GM18951 (cell line): Measurements from ENCODE around the gene TEX44.

Experiments used
- POLR2A ChIP-seq: IDR thresholded peaks from 4 replicates; pipeline ENCODE4 v1.6.1; 2011; ENCODE audit warnings: mild to moderate bottlenecking; ENCODE audit not compliant: insufficient read length, insufficient read depth; ENCODE audit errors: extremely low read depth
- in situ Hi-C: fragments of 300-500 bp; cut with MboI; formaldehyde crosslinking; loops from one replicate; pipeline ENCODE4 v1.12.0; 2022; ENCODE audit warnings: low sequenced_read_pairs, mixed read lengths, inconsistent platforms; ENCODE audit not compliant: unreplicated experiment

TEX44 gene

GRCh38 chr2:231604685-231605606, 12.3 kb downstream of the TEX44 start:
- in situ Hi-C loops = no loop called here
- TF ChIP-seq POLR2A = no peak

DNA sequence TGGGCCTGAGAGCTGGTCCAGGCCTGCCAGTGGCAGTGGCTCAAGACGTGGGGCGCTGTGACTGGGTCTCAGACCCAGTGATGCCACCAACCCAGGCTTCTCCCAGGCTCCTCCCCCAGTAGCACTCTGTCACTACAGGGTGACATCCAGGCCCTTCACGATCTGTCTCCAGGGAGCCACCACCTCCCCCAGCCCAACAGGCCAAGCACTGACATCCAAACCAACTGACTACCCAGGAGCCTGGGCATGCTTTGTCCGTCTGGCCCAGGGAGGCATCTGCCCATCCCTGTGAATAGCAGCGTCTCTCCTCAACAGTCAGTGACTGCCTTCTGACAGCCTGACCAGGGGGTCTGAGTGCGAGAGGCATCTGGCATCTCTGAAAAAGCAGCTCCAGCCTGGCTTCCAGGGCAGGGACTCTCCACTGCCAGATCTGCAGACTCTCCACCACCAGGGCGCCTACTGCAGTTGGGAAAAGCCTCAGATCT, 13.0 kb downstream of the TEX44 start:
- in situ Hi-C loops = no loop called here
- TF ChIP-seq POLR2A = no peak

- in situ Hi-C loops = no loop called here
- TF ChIP-seq POLR2A = no peak
These were observed 14.3 kb downstream of the TEX44 start for GRCh38 chr2:231606941-231607340.

DNA sequence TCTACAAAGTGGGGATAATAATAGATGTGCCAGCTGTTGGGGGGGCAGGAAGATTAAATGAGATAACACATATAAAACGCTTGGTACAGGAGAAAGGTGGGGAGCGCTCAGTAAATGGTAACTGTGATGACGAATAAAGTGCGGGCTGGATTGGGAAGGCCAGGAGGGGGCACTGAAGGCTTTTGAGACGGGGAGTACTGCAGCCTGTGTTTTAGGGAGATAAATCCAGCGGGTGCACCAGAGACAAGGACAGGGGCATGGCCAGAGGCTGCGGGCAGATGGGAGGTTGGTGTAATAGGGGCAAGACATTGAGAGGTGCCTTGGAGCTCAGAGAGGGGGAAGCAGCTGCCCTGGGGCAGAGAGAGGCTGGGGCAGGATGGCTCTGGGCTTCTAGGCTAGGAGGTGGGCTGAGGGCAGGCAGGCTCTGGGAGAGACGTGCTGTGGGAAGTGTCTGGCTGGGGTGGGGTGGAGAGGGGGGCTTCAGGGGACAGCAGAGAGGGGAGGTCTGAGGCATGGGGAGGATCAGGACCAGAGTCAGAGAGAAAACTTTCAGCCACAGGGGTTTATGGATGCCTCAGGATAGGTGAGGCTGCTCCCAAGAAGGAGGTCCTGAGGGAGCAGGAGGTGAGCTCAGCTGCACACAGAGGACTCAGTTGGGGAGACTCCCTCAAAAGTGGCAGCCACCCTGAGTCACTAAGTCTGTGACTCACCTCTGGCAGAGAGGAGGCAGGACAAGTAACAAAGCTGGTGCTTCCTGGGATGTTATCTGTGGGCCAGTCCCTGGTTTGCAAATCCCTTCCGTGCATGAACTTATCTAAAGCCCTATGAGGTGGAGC, 18.8 kb downstream of the TEX44 start:
- in situ Hi-C loops = loop anchor here (10.0 kb wide), 2 partner anchors 53 to 103 kb away; no protein-coding TSS in a partner anchor
- no peak for TF ChIP-seq POLR2A

- TF ChIP-seq POLR2A = no peak
- in situ Hi-C loops = loop anchor here (10.0 kb wide), 2 partner anchors 53 to 103 kb away; no protein-coding TSS in a partner anchor
These were observed 19.4 kb downstream of the TEX44 start for GRCh38 chr2:231612109-231612455.

GRCh38 chr2:231612456-231613330, 20.0 kb downstream of the TEX44 start:
- TF ChIP-seq POLR2A = peak; percentile 32
- in situ Hi-C loops = loop anchor here (10.0 kb wide), 2 partner anchors 52 to 102 kb away; no protein-coding TSS in a partner anchor

DNA sequence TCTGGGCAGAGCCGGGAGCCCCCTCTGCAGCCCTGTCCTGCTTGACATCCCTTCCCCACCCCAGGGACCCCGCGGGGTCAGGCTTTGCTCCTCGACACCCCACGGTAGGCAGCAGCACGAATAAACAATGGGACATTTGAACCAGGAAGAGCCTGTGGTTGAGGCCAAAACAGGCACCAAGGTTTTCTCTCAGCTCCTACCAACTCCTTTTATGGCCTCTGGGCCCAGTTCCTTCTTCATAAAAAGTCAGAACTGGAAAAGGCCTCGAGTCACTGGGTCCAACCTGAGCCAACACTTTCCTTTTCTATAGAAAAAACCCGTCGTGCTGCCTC, 20.6 kb downstream of the TEX44 start:
- in situ Hi-C loops = loop anchor here (10.0 kb wide), 2 partner anchors 52 to 102 kb away; no protein-coding TSS in a partner anchor
- TF ChIP-seq POLR2A = no peak

- peak; percentile 72 for TF ChIP-seq POLR2A
- in situ Hi-C loops = loop anchor here (10.0 kb wide), 2 partner anchors 51 to 101 kb away; no protein-coding TSS in a partner anchor
These were observed 21.2 kb downstream of the TEX44 start for GRCh38 chr2:231613663-231614558.

GRCh38 chr2:231614559-231615057, 21.9 kb downstream of the TEX44 start:
- in situ Hi-C loops = loop anchor here (10.0 kb wide), 2 partner anchors 50 to 100 kb away; no protein-coding TSS in a partner anchor
- TF ChIP-seq POLR2A = peak; percentile 9

GRCh38 chr2:231615058-231615671, 22.5 kb downstream of the TEX44 start:
- in situ Hi-C loops = loop anchor here (10.0 kb wide), 2 partner anchors 50 to 100 kb away; no protein-coding TSS in a partner anchor
- no peak for TF ChIP-seq POLR2A

DNA sequence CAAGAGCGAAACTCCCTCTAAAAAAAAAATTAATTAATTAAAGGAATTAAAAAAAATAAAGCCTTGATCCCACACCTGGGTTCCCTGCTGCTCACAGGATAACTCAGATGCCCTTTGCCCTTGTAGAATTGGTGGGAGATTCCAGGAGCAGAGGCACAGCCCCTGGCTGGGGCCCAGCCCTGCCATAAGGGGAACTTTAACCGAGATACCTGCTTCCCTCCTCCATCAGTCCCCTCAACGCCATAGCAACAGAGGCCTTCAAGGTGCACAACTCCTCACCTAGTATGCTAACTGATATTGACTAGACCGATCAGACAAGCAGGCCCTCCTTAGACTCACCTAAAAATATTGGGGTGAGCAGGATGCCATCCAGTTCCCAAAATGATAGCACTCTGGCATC, 23.6 kb downstream of the TEX44 start:
- in situ Hi-C loops = loop anchor here (10.0 kb wide), 2 partner anchors 49 to 99 kb away; no protein-coding TSS in a partner anchor
- no peak for TF ChIP-seq POLR2A
